ENCODE results near the gene UBTD2.
A peak's percentile ranks its signal among the peaks of the same experiment; 100 is the strongest.
"Not testable (repeated sequence)": the region's sequence is repeated elsewhere in the genome, so short reads cannot be mapped to it uniquely, and the experiment has no call there.

The UBTD2 gene

DNA sequence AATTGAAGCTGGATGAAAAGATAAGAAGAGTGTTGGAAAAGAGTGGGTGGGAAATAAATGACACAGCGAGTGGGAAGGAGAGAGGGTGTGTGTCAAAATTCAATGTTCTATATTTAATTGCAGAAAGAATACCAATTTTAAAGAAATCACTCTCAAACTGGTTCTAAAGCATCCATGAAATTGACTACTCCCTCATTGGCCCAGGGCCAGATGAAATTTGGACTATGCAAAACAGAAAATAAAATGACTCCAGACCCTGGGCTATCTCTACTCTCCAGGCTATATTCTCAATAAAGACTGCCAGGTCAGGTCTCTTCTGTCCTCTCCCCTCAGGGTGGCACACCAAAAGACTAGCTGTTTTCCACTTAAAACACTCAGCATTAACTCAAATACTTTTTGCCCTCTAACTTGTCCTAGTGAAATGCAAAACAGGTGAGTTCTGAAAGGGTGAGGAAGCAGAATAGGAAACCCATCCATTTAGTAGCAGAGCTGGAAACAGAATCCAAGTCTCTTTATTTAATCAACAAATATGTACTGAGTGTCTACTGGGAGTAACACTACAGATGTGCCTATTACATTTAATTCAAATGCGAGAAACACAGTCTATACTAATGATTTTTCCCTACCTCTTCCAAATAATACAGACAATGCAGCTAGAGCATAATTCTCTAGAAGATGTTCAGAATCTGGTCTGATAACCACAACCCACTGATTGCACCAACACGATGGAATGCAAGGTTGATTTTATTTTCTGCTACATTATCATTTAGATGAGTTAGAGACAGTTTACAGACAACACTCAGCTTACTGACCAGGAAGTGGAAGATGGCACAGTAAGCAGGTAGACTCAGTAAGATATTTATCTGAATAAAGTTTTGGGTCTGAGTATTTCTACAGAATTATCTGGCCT, 47.5 kb downstream of the UBTD2 start:
- ATAC-seq, result no peak
- H3K4me3 Mint-ChIP-seq, result no peak overlapping the region
- DNase-seq, result no peak
- H3K27ac Mint-ChIP-seq, result peak overlapping the region in 1 of 2 donors; percentile 22
- no peaks in the 10 kb centered on the region for H3K27me3 Mint-ChIP-seq
- H3K4me1 Mint-ChIP-seq, result peaks cover 54% of the 10 kb centered on the region
- no peaks in the 10 kb centered on the region for H3K9me3 Mint-ChIP-seq

- Mint-ChIP-seq H3K4me1 (peaks cover 56% of the 10 kb centered on the region), H3K9me3 (no peaks in the 10 kb centered on the region), H3K4me3 (peak overlapping the region in 1 of 2 donors; percentile 23), H3K27ac (no peak overlapping the region), H3K27me3 (no peaks in the 10 kb centered on the region)
- DNase-seq (no peak), ATAC-seq (peak; percentile 63)
Observed at GRCh38 chr5:172235132-172235780, 48.3 kb downstream of the UBTD2 start.

DNA sequence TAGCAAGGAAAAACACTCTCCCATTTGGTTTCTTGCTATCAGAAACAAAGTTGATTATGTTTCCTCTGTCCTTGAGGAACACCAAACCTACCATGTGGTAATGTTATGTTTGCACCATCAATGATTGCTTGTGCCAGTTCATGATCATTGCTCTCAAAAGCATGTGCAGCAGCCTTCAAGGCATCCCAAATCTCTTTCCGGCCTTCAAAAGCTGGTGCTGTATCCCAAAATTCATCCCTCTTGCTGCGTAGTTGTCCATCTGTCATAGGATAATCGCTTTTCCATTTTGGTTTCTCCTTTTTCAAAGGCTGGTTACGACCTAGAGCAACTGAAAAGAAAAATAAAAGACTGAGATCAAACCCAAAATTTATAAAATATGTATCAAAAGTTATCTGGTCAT, 49.5 kb downstream of the UBTD2 start:
- Mint-ChIP-seq H3K4me3 (no peak overlapping the region), H3K27ac (no peak overlapping the region), H3K4me1 (peaks cover 52% of the 10 kb centered on the region), H3K9me3 (no peaks in the 10 kb centered on the region), H3K27me3 (no peaks in the 10 kb centered on the region)
- DNase-seq (no peak), ATAC-seq (no peak)

- no peaks in the 10 kb centered on the region for H3K9me3 Mint-ChIP-seq
- DNase-seq (no peak), ATAC-seq (peak; percentile 82)
- no peak overlapping the region for H3K27ac Mint-ChIP-seq
- H3K4me1 Mint-ChIP-seq, result peaks cover 29% of the 10 kb centered on the region
- H3K4me3 Mint-ChIP-seq, result peak overlapping the region; percentile 5 to 6
- H3K27me3 Mint-ChIP-seq, result no peaks in the 10 kb centered on the region
Observed at GRCh38 chr5:172229904-172230303, 53.7 kb downstream of the UBTD2 start.

DNA sequence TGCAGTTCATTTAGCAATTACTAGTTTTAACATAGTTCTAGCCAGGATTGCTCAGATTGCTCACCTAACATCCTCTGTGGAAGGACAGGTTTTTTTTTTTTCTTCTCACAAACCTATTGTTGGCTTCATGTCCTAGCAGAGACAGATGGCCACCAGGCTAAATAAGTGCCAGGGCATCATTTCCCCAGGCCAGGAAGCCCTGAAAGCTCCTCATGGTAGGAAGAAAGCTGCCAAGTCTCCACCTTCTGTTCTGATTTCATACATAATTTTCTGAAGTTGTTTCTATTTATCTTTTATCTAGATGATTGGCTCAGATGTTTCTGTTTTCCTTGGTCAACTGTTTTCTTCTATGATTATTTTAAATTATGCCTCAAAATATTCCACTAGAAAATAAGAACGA, 58.6 kb downstream of the UBTD2 start:
- no peak for ATAC-seq
- H3K4me1 Mint-ChIP-seq, result peaks cover 45% of the 10 kb centered on the region
- peaks cover 4 to 8% of the 10 kb centered on the region in 2 donors for H3K9me3 Mint-ChIP-seq
- H3K27ac Mint-ChIP-seq, result no peak overlapping the region
- no peak for DNase-seq
- peak overlapping the region; percentile 8 to 36 for H3K4me3 Mint-ChIP-seq
- no peaks in the 10 kb centered on the region for H3K27me3 Mint-ChIP-seq

DNA sequence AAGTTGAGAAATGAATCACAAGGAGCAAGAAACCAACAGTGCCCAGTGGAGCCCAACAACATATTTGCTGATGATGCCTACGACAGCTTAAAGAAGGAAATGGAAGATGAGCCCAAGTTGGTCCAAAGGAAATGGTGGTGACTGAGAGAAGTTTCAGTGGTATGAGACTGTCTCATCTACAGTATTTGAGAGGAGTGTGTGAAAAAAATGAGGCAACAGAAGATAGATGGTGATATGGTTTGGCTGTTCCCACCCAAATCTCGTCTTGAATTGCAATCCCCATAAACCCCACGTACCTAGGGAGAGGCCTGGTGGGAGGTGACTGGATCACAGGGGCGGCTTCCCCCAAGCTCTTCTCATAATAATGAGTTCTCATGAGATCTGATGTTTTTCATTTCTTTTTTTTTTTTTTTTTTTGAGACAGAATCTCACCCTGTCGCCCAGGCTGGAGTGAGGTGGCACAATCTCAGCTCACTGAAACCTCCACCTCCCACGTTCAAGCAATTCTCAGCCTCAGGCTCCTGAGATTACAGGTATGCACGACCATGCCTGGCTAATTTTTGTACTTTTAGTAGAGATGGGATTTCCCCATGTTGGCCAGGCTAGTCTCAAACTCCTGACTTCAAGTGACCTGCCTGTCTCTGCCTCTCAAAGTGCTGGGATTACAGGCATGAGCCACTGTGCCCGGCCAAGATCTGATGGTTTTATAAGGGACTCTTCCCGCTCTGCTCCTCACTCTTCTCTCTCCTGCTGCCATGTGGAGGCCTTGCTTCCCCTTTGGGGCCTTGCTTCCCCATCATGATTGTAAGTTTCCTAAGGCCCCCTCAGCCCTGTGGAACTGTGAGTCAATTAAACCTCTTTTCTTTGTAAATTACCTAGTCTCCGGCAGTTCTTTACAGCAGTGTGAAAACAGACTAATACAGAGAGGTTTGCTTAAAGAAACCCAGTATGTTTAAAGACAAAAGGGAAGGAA, 59.4 kb downstream of the UBTD2 start:
- H3K27me3 Mint-ChIP-seq, result no peaks in the 10 kb centered on the region
- H3K4me3 Mint-ChIP-seq, result peak overlapping the region; percentile 29 to 36
- H3K27ac Mint-ChIP-seq, result peak overlapping the region in 1 of 2 donors; percentile 97
- ATAC-seq, result peak; percentile 97
- DNase-seq, result peak; percentile 57 to 79
- peaks cover 40% of the 10 kb centered on the region for H3K4me1 Mint-ChIP-seq
- H3K9me3 Mint-ChIP-seq, result peaks cover 8% of the 10 kb centered on the region in 2 donors

GRCh38 chr5:172219296-172219695, 64.3 kb downstream of the UBTD2 start:
- Mint-ChIP-seq H3K27ac (no peak overlapping the region), H3K4me1 (peaks cover 22% of the 10 kb centered on the region), H3K9me3 (peaks cover 8 to 14% of the 10 kb centered on the region in 2 donors), H3K27me3 (no peaks in the 10 kb centered on the region), H3K4me3 (no peak overlapping the region)
- DNase-seq, result no peak
- no peak for ATAC-seq

DNA sequence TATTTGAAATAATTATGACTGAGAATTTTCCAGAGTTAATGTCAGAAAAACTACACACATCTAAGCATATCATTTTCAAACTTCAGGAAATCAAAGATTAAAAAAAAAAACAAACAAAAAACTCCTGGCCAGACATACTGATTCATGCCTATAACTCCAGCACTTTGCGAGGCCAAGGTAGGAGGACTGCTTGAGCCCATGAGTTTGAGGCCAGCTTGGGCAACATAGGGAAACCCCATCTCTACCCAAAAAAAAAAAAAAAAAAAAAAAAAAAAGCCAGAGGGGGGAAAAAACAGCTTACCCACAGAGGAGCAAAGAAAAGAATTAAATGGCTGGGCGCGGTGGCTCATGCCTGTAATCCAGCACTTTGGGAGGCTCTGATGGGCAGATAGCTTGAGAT, 67.2 kb downstream of the UBTD2 start:
- DNase-seq (no peak), ATAC-seq (no peak)
- no peaks in the 10 kb centered on the region for H3K4me1 Mint-ChIP-seq
- peaks cover 0 to 10% of the 10 kb centered on the region in 2 donors for H3K9me3 Mint-ChIP-seq
- no peak overlapping the region for H3K27ac Mint-ChIP-seq
- no peak overlapping the region for H3K4me3 Mint-ChIP-seq
- no peaks in the 10 kb centered on the region for H3K27me3 Mint-ChIP-seq

DNA sequence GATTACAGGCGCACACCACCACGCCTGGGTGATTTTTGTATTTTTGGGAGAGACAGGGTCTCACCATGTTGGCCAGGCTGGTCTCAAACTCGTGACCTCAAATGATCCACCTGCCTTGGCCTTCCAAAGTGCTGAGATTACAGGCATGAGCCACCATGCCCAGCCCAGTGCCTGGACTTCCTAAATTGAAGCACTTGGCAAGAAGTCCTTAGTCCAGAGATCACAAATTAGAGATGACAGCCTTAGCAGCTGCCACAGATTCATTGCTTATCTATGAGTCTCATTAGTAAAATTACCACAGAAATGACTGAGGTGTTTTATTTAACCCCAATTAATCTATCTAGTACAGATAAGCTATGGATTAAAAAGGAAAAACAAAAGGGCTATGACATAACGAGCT, 70.4 kb downstream of the UBTD2 start:
- no peak for DNase-seq
- H3K9me3 Mint-ChIP-seq, result peaks cover 0 to 4% of the 10 kb centered on the region in 2 donors
- no peak overlapping the region for H3K4me3 Mint-ChIP-seq
- no peaks in the 10 kb centered on the region for H3K27me3 Mint-ChIP-seq
- H3K4me1 Mint-ChIP-seq, result no peaks in the 10 kb centered on the region
- H3K27ac Mint-ChIP-seq, result no peak overlapping the region
- no peak for ATAC-seq

DNA sequence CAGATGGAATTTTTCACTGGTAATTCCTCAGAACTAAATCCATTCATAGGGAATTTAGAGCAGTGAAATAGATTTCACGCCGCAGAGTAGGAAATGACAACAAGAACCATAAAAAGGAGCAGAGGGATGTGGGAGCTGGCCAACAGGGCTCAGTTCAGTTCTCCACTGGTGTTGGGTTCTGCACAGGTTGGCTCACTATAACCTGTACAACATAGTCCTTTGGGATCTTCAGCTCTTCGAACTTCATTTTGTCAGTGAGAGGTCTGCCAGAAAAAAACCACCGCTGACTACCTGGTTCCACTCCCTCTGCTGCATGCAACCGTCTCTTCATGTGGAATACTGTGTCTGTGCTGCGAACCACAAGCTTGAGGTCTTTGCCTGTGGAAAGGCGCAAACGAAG, 71.9 kb downstream of the UBTD2 start:
- no peaks in the 10 kb centered on the region for H3K27me3 Mint-ChIP-seq
- no peaks in the 10 kb centered on the region for H3K9me3 Mint-ChIP-seq
- no peak overlapping the region for H3K27ac Mint-ChIP-seq
- DNase-seq (no peak), ATAC-seq (no peak)
- peaks cover 13% of the 10 kb centered on the region for H3K4me1 Mint-ChIP-seq
- H3K4me3 Mint-ChIP-seq, result no peak overlapping the region

DNA sequence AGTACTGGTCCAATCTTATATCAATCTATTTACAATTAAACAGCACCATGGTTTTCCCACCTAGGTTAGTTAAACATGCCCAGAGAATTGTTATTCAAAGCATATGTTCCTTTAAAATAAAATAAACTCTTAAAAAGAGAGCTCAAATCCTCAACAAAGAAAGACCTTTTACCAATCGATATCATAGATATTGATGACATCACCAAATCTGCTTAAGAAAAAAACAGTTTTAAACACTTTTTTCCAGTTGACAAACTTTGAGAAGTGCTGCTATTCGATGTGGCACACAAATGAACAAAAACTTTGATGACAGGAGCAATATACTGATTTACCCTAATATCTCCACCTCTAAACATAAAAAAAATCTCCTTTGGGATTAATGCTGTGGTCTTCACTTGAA, 73.8 kb downstream of the UBTD2 start:
- ATAC-seq (no peak), DNase-seq (no peak)
- Mint-ChIP-seq H3K4me3 (no peak overlapping the region), H3K27me3 (no peaks in the 10 kb centered on the region), H3K4me1 (peaks cover 23% of the 10 kb centered on the region), H3K27ac (no peak overlapping the region), H3K9me3 (no peaks in the 10 kb centered on the region)

DNA sequence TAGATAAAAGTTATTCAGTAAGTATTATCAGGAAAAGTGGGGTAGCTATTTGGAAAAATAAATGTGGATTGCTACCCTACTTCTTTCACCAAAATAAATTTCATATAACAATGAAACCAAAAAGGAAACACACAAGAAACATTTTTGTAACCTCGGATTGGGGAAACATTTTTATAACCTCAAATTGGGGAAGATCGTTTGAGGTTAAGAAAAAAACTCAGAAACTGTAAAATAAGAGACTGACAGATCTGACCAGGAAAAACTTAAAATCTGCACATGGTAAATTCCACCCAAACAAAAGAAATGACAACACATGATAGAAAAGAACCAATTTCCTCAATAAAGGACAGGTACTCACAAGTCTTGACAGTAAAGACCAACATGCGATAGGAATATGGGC, 76.1 kb downstream of the UBTD2 start:
- H3K4me3 Mint-ChIP-seq, result no peak overlapping the region
- peaks cover 23% of the 10 kb centered on the region for H3K4me1 Mint-ChIP-seq
- no peaks in the 10 kb centered on the region for H3K9me3 Mint-ChIP-seq
- DNase-seq, result no peak
- ATAC-seq, result no peak
- no peaks in the 10 kb centered on the region for H3K27me3 Mint-ChIP-seq
- H3K27ac Mint-ChIP-seq, result peak overlapping the region in 1 of 2 donors; percentile 51

- H3K4me3 Mint-ChIP-seq, DNase-seq, ATAC-seq, H3K27ac Mint-ChIP-seq, H3K9me3 Mint-ChIP-seq, H3K27me3 Mint-ChIP-seq: not testable (repeated sequence)
- H3K4me1 Mint-ChIP-seq, result peaks cover 23% of the 10 kb centered on the region
Observed at GRCh38 chr5:172205984-172206383, 77.6 kb downstream of the UBTD2 start.

DNA sequence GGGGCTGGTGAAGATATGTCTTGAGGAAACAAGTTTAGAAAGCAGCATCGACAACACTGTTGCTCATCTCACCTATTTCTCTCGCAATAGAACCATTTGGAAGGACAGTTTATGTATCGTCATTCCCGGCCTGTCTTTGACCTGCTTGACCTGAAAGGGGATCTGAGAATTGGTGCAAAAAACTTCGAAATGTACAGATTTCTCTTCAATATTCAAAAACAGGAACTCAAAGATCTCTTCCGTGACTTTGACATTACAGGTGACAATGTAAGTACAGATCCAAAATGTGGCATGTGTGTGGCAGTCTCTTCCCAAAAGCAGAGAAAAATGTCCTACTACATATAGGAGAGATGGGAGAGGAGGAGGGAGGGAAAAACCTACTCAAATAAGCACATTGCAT, 83.1 kb downstream of the UBTD2 start:
- ATAC-seq, result no peak
- H3K9me3 Mint-ChIP-seq, result no peaks in the 10 kb centered on the region
- H3K27ac Mint-ChIP-seq, result no peak overlapping the region
- peaks cover 7% of the 10 kb centered on the region for H3K27me3 Mint-ChIP-seq
- no peak overlapping the region for H3K4me3 Mint-ChIP-seq
- no peak for DNase-seq
- H3K4me1 Mint-ChIP-seq, result no peaks in the 10 kb centered on the region

GRCh38 chr5:172199446-172199845, 84.1 kb downstream of the UBTD2 start:
- DNase-seq (no peak), ATAC-seq (no peak)
- Mint-ChIP-seq H3K27ac (no peak overlapping the region), H3K27me3 (peaks cover 7% of the 10 kb centered on the region), H3K9me3 (no peaks in the 10 kb centered on the region), H3K4me1 (no peaks in the 10 kb centered on the region), H3K4me3 (no peak overlapping the region)
